GM18519 (cell line): ENCODE data around the gene PBX1.

Experiments
- ATAC-seq: cut with Tn5 transposase; IDR thresholded peaks from one replicate; pipeline ENCODE4 v1.9.1; 2021; ENCODE audit warnings: mild to moderate bottlenecking, moderate library complexity; ENCODE audit not compliant: unreplicated experiment, low FRiP score

The PBX1 gene

GRCh38 chr1:164562947-164563520 is 4.0 kb downstream of the PBX1 start:
- ATAC-seq = no peak

DNA sequence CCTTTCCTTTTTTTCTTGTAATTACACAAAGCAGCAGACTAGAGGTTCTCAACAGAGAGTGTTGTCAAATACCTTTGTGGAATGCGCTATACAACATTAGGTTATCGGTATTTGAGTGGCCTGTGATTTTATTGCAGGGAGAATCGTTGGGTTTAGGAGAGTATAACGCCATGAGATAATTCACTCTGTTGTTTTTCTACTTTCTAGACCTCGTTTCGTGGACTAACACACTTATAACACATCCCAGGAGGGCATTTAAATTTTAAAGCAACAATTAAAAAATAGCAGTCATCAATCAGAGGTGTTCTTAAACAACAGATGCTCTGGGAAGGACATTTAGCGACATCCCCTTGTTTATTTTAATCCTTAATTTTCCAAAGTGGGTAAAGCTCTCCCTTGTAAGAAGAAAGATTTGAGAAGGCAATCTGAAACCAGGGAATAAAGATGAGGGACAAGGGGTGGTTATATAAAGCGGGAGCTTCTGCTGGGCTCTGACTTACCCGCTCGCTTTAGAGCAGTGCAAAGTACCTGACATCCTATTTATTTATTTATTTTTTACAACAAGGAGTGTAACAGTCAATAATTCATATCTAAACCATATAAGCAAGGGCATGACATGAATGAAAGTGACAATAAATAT is 4.9 kb downstream of the PBX1 start:
- no peak for ATAC-seq

DNA sequence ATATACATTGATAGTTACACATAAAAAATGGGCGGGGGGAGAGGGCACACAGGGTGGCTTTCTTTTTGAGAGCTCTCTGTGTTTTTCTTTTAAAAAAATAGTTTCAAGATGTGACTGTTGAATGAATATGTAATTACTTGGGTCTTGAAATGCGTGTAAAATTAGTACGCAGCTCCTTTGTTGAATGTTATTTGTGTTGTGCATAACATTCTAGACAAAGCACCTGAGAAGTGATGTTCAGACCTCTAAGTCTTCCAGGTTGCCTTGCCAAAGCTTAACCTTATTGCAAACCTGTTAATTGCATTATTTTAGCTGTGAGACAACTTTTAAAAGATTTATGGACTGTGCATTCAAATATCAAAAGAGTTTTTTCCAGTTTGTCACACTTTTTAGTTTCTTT is 5.4 kb downstream of the PBX1 start:
- no peak for ATAC-seq

GRCh38 chr1:164565357-164565756 is 6.4 kb downstream of the PBX1 start:
- ATAC-seq = no peak

DNA sequence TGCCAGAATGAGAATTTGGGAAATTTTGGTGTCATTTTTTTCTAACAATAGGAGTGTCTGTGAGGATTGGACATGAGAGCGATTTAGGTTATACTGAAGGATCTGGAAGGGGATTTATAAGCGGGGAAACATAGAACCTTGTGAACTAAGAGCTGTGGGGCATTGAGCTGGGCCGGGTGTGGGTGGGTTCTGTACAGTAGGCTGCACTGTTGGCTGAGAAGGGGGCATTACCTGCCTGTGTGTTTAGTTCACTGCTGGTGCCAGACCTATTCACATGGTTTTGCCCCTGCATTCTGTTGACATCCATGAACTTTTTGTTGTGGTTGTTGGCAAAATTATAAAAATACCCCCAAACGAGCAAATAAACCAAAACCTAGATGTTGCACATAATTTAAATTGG is 8.8 kb downstream of the PBX1 start:
- no peak for ATAC-seq

DNA sequence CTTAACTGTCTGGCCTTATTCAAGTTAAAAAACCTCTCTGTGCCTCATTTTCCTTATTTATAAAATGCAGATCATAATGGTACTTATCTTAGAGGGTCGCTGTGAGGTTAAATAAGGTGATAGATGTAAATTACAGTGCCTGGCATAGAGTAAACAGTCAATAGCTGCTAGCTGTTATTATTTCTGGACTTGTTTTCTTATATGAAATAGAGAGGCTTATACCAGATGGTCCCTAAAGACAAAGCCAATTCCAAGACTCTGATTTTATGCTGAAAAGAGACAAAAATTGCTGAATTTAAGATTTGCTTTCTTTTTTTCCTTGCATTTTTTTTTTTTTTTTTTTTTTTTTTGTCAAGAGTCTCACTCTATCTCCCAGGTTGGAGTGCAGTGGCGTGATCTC is 10.3 kb downstream of the PBX1 start:
- no peak for ATAC-seq

- no peak for ATAC-seq
Measured at GRCh38 chr1:164569866-164570265, 10.9 kb downstream of the PBX1 start.

DNA sequence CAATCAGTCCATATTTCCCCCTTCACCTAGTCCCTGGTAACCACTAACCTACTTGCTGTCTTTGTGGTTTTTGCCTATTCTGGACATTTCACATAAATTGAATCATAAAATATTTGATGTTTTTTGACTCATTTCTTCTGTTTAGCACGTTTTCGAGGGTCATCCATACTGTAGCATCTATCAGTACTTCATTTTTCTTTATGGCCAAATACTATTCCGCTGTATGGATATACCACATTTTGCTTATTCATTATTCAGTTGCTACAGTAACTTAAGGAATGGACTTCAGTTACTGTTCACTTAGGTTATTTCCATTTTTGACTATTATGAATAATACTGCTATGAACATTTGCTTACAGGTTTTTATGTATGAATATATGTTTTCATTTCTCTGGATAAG is 12.3 kb downstream of the PBX1 start:
- ATAC-seq = no peak

DNA sequence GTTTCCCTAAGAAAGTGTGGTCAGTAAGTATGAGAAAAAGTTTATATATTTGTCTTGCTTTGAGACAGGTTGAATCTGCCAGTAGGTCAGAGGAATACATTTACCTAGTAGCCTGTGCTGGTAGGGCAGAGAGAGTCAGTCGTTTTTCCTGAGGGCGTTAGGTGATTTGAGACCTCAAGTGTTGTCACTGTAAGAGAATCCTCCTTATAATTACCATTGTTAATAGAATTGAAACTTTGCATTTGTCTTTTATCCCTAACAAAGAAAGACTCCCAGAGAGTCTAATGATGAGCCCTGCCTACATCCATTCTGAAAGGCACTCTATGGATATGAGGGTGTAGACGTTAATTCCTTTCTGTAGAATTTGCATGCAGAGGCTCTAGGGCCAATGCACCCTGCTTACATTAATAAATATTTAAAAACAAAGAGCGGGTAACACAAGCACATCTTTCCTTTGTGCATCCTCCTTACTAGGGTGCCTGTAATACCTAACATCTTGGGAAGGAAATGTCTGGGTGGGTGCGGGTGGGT is 16.4 kb downstream of the PBX1 start:
- ATAC-seq = no peak

- no peak for ATAC-seq
Measured at GRCh38 chr1:164576291-164577271, 17.6 kb downstream of the PBX1 start.

GRCh38 chr1:164577291-164577690 is 18.3 kb downstream of the PBX1 start:
- ATAC-seq = no peak

GRCh38 chr1:164578479-164579200 is 19.7 kb downstream of the PBX1 start:
- ATAC-seq = no peak

DNA sequence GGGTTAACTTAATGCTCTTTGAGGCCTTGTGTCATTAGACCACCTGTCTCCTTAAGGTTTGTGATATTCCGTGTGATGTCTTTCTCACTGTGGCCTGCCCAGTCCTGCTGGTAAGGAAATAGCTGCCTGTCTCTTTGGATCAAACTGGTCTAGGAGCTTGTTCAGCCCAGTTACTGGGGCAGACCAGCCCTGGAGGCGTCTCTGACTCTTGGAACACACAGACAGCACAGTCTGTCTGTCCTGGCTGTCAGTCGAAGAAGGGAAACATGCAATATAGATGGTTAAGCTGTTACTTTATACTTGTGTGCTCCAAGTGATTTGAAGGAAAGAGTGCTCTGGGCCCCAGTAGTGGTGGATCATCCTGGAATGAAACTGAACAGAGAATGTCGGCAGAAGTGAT is 20.4 kb downstream of the PBX1 start:
- ATAC-seq = no peak

DNA sequence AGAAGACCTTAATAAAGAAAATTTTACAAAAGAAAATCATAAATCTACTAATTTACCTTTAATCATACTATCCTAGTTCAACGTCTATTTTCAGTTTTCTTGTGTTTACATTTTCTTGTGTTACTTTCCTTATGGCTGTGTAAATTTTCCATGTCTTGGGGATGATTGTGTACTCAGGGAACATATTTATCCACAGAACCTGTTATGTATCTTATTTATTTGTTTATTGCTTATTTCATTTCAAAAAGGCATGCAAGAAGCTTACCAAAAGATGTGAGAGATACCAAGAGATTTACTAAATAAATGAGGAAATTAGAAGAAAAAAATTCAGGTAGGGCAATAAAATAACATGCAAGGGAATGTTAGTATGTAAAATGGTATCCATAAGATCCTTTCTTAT is 22.8 kb downstream of the PBX1 start:
- ATAC-seq = no peak

DNA sequence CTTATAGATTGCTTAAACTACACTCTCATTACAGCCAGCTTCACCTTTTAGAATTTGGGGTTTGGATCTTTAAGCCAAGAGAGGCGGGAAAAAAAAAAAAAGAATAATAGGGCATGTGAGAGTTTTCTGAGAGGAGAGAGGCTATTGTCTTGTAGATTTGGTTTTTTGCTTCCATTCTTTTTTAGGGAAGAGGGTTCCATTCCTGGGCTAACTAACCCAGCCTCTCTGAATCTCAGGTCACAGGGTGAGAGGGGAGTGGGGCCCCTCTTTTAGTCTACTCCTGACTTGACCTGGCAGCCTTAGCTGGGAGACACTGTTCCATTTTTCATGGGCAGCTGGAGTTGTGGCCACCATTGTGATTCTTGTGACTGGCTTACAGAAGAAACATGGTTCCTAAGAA is 24.2 kb downstream of the PBX1 start:
- ATAC-seq = no peak

GRCh38 chr1:164583835-164584539 is 25.0 kb downstream of the PBX1 start:
- no peak for ATAC-seq

- no peak for ATAC-seq
Measured at GRCh38 chr1:164586591-164586990, 27.6 kb downstream of the PBX1 start.

DNA sequence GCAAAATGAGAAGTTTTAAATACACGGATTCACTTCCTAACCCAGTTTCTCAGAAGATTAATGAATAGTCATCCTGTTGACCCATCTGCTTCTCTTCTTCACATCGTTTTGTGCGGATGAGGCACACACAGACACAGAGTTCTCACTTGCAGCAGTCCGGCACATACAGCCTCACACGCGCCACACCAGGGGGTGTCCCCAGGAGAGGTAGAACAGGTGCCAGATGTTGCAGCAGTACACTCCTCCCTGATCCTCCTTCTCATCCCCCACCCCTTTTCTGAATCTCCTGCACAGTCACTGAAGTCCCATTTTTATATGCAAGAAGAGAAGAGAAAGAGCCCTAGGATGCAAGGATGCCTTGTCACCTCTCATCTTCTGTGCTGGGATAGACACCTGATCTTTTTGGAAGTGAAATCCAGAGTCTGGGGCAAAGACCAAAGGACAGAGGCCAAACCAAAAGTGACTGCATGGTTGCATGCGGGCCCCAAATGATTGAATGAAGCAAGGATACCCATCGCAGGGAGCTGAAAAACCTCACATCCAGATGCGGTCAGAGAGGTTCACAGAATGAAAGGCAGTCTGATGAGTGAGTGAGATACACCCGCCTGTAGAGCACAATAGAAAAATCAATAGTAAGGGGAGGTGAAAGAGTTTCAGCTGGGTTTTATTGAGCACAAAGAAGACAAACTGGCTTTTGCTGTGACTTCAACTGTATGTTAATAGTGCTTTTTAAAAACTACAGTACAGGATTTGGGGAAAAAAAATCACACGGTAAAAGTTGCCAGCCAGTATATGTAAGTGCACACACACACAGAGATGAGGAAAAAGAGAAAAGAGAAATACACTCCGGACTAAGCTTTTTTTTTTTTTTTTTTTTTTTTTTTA is 28.9 kb downstream of the PBX1 start:
- no peak for ATAC-seq
